HG03469 (cell line): Measurements from ENCODE around the gene SMTNL2.

Experiments
- ATAC-seq: cut with Tn5 transposase; IDR thresholded peaks from one replicate; pipeline ENCODE4 v1.9.1; 2021; ENCODE audit warnings: mild to moderate bottlenecking, moderate library complexity, moderate number of reproducible peaks; ENCODE audit not compliant: unreplicated experiment

SMTNL2 gene

DNA sequence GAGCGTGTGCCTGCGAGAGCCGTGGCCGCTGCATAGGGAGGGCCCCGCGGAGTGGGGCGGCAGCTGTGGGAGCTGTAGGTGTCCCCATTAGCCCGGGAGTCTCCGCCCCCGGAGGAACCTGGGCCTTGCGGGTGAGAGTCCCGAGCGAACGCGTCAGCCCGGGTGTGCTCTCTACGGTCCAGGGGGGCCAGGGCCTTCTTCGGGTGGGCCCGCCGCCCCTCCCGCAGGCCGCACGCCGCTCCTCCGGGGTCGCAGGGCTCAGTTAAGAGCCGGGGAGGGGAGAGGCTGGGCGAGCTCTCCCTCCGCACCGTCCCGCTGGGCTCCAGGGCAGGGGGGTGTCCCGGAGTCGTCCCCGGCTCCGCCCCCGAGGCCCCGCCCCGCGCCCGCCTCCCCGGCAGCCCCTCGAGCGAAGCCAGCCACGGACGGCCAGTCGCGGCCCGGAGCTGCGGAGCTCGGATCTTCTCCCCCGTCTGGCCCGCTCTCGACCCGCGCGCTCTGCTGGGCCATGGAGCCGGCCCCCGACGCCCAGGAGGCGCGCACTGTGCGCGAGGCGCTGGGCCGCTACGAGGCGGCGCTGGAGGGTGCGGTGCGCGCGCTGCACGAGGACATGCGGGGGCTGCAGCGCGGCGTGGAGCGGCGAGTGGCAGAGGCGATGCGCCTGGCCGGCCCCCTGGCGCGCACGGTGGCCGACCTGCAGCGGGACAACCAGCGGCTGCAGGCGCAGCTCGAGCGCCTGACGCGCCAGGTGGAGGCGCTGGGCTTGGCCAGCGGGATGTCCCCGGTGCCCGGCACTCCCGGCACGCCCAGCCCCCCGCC, at the start of gene SMTNL2:
Gene SMTNL2 (plus strand): TSS at position 429 of the 816 bp plus-strand sequence. CDS start 77 bp downstream, at position 506.
- no peak for ATAC-seq

GRCh38 chr17:4534928-4535666, 49.2 kb upstream of the SMTNL2 start:
- no peak for ATAC-seq

DNA sequence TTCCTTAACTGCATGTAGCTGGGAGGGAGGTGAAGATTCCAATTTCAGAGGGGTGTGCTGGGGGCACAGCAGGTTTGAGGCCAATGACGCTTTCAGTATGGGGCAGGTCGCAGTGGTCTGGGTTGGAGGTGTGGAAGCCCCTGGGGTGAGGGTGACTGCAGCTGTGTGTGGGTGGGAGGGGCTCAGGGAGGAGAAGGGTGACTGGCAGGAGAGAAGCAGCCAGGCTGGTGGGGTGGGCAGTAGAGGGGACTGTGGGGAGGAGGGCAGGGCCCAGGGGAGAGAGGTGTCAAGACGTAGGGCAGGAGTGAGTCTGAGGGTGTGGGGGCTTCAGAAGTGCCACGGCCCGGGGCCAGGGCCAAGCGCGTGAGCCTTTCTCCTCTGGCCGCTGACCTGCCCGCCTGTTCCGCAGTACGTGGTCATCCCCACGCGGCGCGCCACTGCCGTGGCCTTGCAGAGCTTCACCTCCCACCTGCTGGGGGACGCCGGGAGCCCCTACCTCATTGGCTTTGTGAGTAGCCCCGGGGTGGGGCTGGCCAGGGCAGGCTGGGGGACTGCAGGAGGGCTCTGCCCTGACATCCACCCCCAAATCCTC, 48.6 kb upstream of the SMTNL2 start:
- no peak for ATAC-seq

- ATAC-seq = no peak
Observed at GRCh38 chr17:4536259-4536741, 48.0 kb upstream of the SMTNL2 start.

GRCh38 chr17:4536742-4537411, 47.5 kb upstream of the SMTNL2 start:
- no peak for ATAC-seq

DNA sequence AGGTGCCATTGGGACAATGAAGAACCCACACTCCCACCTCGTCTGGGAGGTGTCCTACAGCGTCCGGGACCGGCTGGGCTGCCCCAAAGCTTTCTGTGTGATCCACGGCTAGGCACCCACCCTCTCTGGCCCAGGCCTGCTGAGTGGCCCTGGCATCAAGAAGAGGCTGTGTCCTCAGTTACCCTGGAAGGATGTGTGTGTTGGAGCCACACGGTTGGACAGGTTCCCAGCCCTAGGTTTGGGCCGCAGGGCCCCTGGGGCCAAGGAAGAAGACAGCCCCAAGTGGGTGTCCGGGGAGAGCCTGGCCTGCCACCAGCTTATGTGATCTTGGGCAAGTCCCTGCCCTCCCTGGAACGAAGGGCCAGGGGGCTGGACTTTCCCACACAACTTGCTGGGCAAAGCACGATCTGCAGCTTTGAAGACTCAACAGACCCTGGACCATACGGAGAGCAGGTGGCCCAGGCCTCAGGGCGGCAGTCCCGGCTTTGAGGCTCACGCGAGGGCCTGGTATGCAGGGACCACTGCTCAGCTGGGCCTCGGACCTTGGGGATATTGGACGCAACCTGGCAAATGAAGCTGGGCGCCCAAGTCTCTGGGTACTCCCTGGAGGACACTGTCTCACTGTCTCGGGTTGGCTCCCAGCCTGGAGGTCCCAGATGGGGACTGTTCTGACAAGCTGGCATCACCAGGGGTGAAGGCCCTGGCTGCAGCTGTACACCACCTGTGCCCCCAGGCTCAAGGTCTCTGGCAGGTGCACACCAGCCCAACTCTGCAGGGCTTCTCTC, 46.7 kb upstream of the SMTNL2 start:
- ATAC-seq = no peak

- no peak for ATAC-seq
Observed at GRCh38 chr17:4538236-4539002, 45.9 kb upstream of the SMTNL2 start.

GRCh38 chr17:4539025-4539424, 45.3 kb upstream of the SMTNL2 start:
- no peak for ATAC-seq

- ATAC-seq = no peak
Observed at GRCh38 chr17:4539576-4540223, 44.6 kb upstream of the SMTNL2 start.

GRCh38 chr17:4540224-4540651, 44.1 kb upstream of the SMTNL2 start:
- no peak for ATAC-seq

DNA sequence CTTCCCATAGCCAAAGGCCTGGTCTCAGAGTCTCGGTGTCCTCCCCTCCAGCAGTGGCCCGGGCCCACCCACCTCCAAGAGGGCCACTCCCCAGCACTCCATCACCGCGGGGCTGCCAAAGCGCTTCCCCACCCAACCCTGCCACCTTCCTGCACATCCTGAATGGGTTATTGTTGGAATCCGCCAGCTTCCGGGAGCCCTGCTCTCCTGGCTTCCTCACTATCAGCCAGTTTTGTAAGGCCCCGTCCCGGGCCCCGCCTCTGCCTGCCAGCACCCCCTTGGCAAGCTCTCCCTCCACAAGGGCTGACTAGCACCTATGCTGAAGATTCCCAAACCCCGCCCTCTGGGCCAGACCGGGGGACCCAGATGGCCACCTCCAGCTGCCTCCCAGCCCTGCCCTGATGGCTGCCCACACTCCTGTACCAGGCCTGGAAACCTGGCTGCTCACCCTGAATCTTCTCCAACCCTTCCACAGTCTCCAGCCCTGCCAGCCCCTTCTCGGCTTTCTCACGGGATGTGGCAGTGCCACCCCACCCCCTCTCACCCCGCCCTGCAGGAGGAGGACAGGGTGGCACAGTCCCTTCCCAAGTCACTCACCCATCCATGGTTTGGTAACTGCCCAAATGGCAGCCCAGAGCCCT, 43.5 kb upstream of the SMTNL2 start:
- no peak for ATAC-seq

GRCh38 chr17:4541328-4542002, 42.9 kb upstream of the SMTNL2 start:
- ATAC-seq = no peak

DNA sequence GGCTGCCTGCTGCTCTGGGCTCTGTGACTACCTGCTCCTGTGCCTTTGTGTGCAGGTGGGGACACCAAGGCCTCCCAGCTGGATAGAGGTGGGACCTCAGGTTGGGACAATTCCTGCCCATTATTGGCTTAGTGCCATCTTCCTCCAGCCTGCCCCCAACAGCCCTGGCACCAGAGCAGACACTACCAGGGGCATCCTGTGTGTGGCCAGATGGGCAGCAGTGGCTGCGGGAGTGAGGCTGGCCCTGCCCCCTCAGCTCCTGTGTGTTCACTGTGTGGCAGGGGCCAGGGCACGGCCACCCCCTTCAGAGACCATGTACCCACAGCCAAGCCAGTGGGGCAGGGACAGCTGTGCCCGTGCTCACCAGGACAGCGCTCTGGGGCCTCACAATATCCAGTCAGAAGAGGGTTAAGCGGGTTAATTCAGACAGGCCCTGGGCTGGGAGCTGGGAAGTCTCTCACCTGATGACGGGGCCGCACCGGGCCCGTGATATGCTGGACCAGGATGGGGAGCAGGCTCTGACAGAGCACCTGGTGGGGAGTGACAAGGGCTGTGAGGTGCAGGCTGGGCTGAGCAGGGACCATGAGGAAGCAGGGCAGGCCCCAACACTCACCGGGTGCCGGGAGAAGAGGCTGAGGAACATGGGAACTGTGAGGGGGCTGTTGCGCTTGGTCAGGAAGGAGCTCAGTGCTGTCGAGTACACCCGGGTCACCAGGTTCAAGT, 42.2 kb upstream of the SMTNL2 start:
- no peak for ATAC-seq

- ATAC-seq = no peak
Observed at GRCh38 chr17:4542726-4543191, 41.6 kb upstream of the SMTNL2 start.

GRCh38 chr17:4543557-4544026, 40.7 kb upstream of the SMTNL2 start:
- no peak for ATAC-seq

DNA sequence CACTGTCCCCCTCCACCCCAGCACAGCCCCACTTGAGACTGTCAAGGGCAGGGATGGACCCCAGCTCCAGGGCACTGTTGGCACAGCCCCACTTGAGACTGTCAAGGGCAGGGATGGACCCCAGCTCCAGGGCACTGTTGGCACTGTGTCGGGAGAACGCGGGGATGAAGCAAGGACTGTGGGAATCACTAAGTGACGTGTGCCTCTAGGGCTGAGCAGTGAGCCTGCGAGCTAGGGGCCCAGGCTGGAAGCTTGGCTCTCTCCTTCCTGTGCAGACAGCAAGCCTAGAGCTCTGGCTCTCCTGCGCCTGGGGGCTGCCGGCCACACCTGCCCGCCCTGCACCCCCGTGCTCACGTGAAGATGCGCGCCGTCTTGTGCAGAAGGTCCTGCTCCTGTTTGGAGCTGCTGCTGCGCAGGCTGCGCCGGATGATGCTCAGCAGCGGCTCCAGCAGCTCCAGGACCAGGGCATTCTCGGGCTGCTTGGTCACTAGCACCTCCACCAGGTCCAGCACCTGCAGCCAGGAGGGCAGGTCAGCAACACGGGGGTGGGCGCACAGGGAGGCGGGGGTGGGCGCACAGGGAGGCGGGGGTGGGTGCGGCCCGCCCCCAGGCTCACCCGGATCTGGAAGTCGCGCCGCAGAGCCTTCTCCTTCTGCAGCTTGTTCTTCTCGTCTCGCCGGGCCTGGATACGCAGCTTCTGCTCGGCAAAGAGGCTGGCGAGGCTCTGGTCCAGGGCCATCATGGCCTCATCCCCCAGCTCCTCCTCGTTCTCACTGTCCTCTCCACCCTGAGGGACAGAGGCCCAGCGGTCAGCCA, 40.0 kb upstream of the SMTNL2 start:
- no peak for ATAC-seq
